ENCODE results near the gene KCNH2.

DNA sequence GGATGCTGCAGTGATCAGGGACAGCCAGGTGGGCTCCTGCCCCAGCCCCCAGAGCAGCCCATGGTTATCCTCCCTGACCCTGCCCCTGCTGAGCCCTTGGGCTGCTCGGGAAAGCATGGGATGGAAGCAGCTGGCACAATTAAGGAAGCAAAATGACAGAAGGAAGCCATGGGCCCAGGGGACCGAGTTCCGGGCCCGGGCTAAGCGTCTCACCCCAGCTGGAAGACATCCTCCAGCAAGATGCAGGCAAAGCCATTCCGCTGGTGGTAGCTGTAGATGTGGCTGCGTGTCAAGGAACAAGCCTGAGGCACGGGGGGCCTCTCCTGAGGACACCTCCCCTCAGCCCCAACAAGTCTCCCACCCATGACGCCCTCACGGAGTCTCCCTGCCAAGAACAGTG lies 45.1 kb upstream of the KCNH2 start:
- TF ChIP-seq, protein P1, sequence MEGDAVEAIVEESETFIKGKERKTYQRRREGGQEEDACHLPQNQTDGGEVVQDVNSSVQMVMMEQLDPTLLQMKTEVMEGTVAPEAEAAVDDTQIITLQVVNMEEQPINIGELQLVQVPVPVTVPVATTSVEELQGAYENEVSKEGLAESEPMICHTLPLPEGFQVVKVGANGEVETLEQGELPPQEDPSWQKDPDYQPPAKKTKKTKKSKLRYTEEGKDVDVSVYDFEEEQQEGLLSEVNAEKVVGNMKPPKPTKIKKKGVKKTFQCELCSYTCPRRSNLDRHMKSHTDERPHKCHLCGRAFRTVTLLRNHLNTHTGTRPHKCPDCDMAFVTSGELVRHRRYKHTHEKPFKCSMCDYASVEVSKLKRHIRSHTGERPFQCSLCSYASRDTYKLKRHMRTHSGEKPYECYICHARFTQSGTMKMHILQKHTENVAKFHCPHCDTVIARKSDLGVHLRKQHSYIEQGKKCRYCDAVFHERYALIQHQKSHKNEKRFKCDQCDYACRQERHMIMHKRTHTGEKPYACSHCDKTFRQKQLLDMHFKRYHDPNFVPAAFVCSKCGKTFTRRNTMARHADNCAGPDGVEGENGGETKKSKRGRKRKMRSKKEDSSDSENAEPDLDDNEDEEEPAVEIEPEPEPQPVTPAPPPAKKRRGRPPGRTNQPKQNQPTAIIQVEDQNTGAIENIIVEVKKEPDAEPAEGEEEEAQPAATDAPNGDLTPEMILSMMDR (conservative IDR thresholded peaks at IDR 0.05; ENCODE audit: low read depth, low read length): no peak
- no peak for TF ChIP-seq EZH2 (IDR thresholded peaks at IDR 0.05; ENCODE audit: low read length, unreplicated experiment)
- no peak for TF ChIP-seq EZH2phosphoT487 (IDR thresholded peaks at IDR 0.05; ENCODE audit: borderline replicate concordance, low read length)
